ENCODE data around the gene SPAG6. TPM values are rescaled to one million over a fixed set of nuclear protein-coding genes. Genes with fewer than 3 reads are reported as not detected.

Gene SPAG6
- total RNA-seq, 1 experiment from 2014 or later = 0.79 TPM

DNA sequence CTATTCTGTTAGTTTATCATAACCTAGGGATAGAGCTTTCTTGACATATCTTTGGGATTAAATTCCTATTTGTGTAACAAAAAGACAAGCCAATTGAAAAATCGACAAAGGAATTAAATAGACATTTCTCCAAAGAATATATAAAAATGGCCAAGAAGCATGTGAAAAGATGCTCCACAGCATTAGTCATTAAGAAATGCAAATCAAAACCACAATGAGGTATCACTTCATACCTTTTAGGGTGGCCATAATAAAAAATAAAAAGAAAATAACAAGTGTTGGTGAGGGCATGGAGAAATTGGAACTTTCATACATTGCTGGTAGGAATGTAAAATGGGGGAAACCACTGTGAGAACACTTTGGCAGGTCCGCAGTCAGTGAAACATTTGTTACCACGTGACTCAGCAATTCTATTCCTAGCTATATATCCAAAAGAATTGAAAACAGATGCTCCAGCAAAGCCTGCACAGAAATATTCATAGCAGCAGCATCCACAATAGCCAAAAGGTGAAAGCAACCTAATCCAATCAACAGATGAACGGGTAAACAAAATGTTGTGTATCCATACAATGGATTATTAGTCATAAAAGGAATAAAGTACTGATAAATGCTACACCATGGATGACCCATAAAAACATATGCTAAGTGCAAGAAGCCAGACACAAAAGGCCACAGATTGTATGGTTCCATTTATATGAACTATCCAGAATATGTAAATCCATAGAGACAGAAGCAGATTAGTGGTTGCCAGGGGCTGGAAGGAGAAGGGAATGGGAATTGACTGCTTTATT lies 20.5 kb downstream of the SPAG6 start:
- no peaks in the 10 kb centered on the region for H3K9me3 Mint-ChIP-seq (ENCODE audit: unreplicated experiment)
- Histone ChIP-seq H3K36me3 (ENCODE audit: control insufficient read depth, insufficient read depth, low read length) (no peaks in the 10 kb centered on the region), H3K27me3 (replicated peaks; ENCODE audit: control insufficient read depth, insufficient read depth, low read length) (no peaks in the 10 kb centered on the region), H3K9me3 (no peaks in the 10 kb centered on the region), H3K4me1 (no peaks in the 10 kb centered on the region), H3K4me3 (ENCODE audit: low read depth, low read length) (no peak overlapping the region)
- no TSS peak for BruUV-seq (replicated peaks)
- H3K4me1 Mint-ChIP-seq (ENCODE audit: low read depth, unreplicated experiment) = peaks cover 7% of the 10 kb centered on the region
- TF ChIP-seq, protein P1, sequence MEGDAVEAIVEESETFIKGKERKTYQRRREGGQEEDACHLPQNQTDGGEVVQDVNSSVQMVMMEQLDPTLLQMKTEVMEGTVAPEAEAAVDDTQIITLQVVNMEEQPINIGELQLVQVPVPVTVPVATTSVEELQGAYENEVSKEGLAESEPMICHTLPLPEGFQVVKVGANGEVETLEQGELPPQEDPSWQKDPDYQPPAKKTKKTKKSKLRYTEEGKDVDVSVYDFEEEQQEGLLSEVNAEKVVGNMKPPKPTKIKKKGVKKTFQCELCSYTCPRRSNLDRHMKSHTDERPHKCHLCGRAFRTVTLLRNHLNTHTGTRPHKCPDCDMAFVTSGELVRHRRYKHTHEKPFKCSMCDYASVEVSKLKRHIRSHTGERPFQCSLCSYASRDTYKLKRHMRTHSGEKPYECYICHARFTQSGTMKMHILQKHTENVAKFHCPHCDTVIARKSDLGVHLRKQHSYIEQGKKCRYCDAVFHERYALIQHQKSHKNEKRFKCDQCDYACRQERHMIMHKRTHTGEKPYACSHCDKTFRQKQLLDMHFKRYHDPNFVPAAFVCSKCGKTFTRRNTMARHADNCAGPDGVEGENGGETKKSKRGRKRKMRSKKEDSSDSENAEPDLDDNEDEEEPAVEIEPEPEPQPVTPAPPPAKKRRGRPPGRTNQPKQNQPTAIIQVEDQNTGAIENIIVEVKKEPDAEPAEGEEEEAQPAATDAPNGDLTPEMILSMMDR (IDR thresholded peaks at IDR 0.05; ENCODE audit: insufficient read depth in 1 of 2, low read depth in 1 of 2, low read length in 1 of 2, severe bottlenecking in 1 of 2, unreplicated experiment in 1 of 2) = no peak
- ChIA-PET CTCF (interaction anchor here (0.9 kb wide), 1 partner anchor 26 kb away, joined by 3 read pairs; no protein-coding TSS in a partner anchor), POLR2A (interaction anchor here (0.6 kb wide), 1 partner anchor 24 kb away, joined by 4 read pairs; no protein-coding TSS in a partner anchor)
- peak overlapping the region; percentile 46 for H3K27ac Mint-ChIP-seq (ENCODE audit: unreplicated experiment)
- no peak for DNase-seq
- H3K36me3 Mint-ChIP-seq (ENCODE audit: insufficient read depth, unreplicated experiment) = no peaks in the 10 kb centered on the region
- no peak overlapping the region for H3K4me3 Mint-ChIP-seq (ENCODE audit: unreplicated experiment)
- no peaks in the 10 kb centered on the region for H3K27me3 Mint-ChIP-seq (ENCODE audit: insufficient read depth, unreplicated experiment)
- intact Hi-C loops (cut with micrococcal nuclease; ENCODE audit: unreplicated experiment) = loop anchor here (2.0 kb wide), 1 partner anchor 25 kb away; no protein-coding TSS in a partner anchor

DNA sequence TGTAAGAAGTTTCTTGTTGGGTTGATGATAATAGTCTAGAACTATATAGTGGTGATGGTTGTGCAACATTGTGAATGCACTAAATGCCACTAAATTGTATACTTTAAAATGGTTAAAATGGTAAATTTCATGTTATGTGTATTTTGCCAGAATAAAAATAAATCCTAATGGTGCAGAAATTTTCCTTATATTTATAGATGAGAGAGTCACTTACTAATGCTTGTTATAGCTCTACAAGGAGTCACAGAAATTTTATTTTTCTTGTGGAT lies 21.1 kb downstream of the SPAG6 start:
- H3K36me3 Mint-ChIP-seq (ENCODE audit: insufficient read depth, unreplicated experiment) = no peaks in the 10 kb centered on the region
- H3K9me3 Mint-ChIP-seq (ENCODE audit: unreplicated experiment) = no peaks in the 10 kb centered on the region
- intact Hi-C loops (cut with micrococcal nuclease; ENCODE audit: unreplicated experiment) = loop anchor here (2.0 kb wide), 1 partner anchor 24 kb away; no protein-coding TSS in a partner anchor
- Histone ChIP-seq H3K4me3 (ENCODE audit: low read depth, low read length) (no peak overlapping the region), H3K9me3 (no peaks in the 10 kb centered on the region), H3K4me1 (no peaks in the 10 kb centered on the region), H3K36me3 (ENCODE audit: control insufficient read depth, insufficient read depth, low read length) (no peaks in the 10 kb centered on the region), H3K27me3 (replicated peaks; ENCODE audit: control insufficient read depth, insufficient read depth, low read length) (no peaks in the 10 kb centered on the region)
- peak overlapping the region; percentile 46 for H3K27ac Mint-ChIP-seq (ENCODE audit: unreplicated experiment)
- TF ChIP-seq, protein P1 (IDR thresholded peaks at IDR 0.05; ENCODE audit: insufficient read depth in 1 of 2, low read depth in 1 of 2, low read length in 1 of 2, severe bottlenecking in 1 of 2, unreplicated experiment in 1 of 2) = no peak
- H3K4me1 Mint-ChIP-seq (ENCODE audit: low read depth, unreplicated experiment) = peaks cover 7% of the 10 kb centered on the region
- no peak overlapping the region for H3K4me3 Mint-ChIP-seq (ENCODE audit: unreplicated experiment)
- BruUV-seq (replicated peaks) = no TSS peak
- no peak for DNase-seq
- no peaks in the 10 kb centered on the region for H3K27me3 Mint-ChIP-seq (ENCODE audit: insufficient read depth, unreplicated experiment)
- ChIA-PET POLR2A (interaction anchor here (0.6 kb wide), 1 partner anchor 24 kb away, joined by 4 read pairs; no protein-coding TSS in a partner anchor), CTCF (interaction anchor here (0.9 kb wide), 1 partner anchor 26 kb away, joined by 3 read pairs; no protein-coding TSS in a partner anchor)

DNA sequence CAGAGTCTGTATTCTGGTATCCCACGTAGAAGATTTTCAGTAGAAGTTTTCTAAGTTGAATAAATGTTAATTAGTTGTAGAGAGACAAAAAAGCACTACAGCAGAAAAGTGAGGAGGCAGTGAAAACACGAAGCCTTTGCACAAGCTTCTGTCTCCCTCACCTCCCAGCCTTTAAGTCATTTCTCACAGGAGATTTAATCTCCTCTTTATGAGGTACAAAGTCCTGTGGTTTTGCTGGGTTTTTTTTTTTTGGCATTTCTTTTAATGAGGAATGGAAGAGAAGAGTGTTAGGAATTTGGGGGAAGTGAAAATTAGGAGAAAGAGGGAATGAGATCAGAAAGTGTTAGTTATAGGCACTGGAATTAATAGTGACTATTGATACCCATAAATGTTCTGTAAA lies 21.5 kb downstream of the SPAG6 start:
- intact Hi-C loops (cut with micrococcal nuclease; ENCODE audit: unreplicated experiment) = loop anchor here (2.0 kb wide), 1 partner anchor 24 kb away; no protein-coding TSS in a partner anchor
- no TSS peak for BruUV-seq (replicated peaks)
- CTCF ChIA-PET = interaction anchor here (0.9 kb wide), 1 partner anchor 27 kb away, joined by 3 read pairs; no protein-coding TSS in a partner anchor
- Mint-ChIP-seq H3K27ac (ENCODE audit: unreplicated experiment) (no peak overlapping the region), H3K27me3 (ENCODE audit: insufficient read depth, unreplicated experiment) (no peaks in the 10 kb centered on the region), H3K4me3 (ENCODE audit: unreplicated experiment) (no peak overlapping the region), H3K36me3 (ENCODE audit: insufficient read depth, unreplicated experiment) (no peaks in the 10 kb centered on the region), H3K9me3 (ENCODE audit: unreplicated experiment) (no peaks in the 10 kb centered on the region), H3K4me1 (ENCODE audit: low read depth, unreplicated experiment) (peaks cover 7% of the 10 kb centered on the region)
- Histone ChIP-seq H3K27me3 (replicated peaks; ENCODE audit: control insufficient read depth, insufficient read depth, low read length) (no peaks in the 10 kb centered on the region), H3K4me1 (no peaks in the 10 kb centered on the region), H3K36me3 (ENCODE audit: control insufficient read depth, insufficient read depth, low read length) (no peaks in the 10 kb centered on the region), H3K4me3 (ENCODE audit: low read depth, low read length) (no peak overlapping the region), H3K9me3 (no peaks in the 10 kb centered on the region)
- no peak for DNase-seq
- TF ChIP-seq, protein P1 (IDR thresholded peaks at IDR 0.05; ENCODE audit: insufficient read depth in 1 of 2, low read depth in 1 of 2, low read length in 1 of 2, severe bottlenecking in 1 of 2, unreplicated experiment in 1 of 2) = no peak
- POLR2A ChIA-PET = interaction anchor here (0.6 kb wide), 1 partner anchor 23 kb away, joined by 4 read pairs; no protein-coding TSS in a partner anchor

All from Caco-2 (cell line).